ENCODE results near the gene MYOC. TPM values are rescaled to one million over a fixed set of nuclear protein-coding genes. Genes with fewer than 3 reads are reported as not detected.
"Not testable (repeated sequence)": the region's sequence is repeated elsewhere in the genome, so short reads cannot be mapped to it uniquely, and the experiment has no call there.

The MYOC gene
- polyA plus RNA-seq, 1 experiment = not detected

GRCh38 chr1:171611306-171611705, 41.2 kb downstream of the MYOC start:
- TF ChIP-seq CTCF (IDR thresholded peaks at IDR 0.05; ENCODE audit: low read depth, low read length) = no peak
- Histone ChIP-seq H3K27me3 (ENCODE audit: control insufficient read depth, insufficient read depth, low read length) (peaks cover 7% of the 10 kb centered on the region), H3K9me3 (ENCODE audit: control insufficient read depth, insufficient read depth, low read length) (no peaks in the 10 kb centered on the region), H3K4me3 (ENCODE audit: low read depth, low read length) (no peak overlapping the region), H3K27ac (ENCODE audit: low read depth, low read length) (no peak overlapping the region)
- no peak for DNase-seq (ENCODE audit: low read depth, low spot score)
- ChIA-PET CTCF (no interaction called here), POLR2A (no interaction called here)

GRCh38 chr1:171610385-171610784, 42.1 kb downstream of the MYOC start:
- no peak for DNase-seq (ENCODE audit: low read depth, low spot score)
- Histone ChIP-seq H3K27me3 (ENCODE audit: control insufficient read depth, insufficient read depth, low read length) (peaks cover 7% of the 10 kb centered on the region), H3K4me3 (ENCODE audit: low read depth, low read length) (no peak overlapping the region), H3K27ac (ENCODE audit: low read depth, low read length) (no peak overlapping the region), H3K9me3 (ENCODE audit: control insufficient read depth, insufficient read depth, low read length) (no peaks in the 10 kb centered on the region)
- ChIA-PET POLR2A (no interaction called here), CTCF (no interaction called here)
- no peak for TF ChIP-seq CTCF (IDR thresholded peaks at IDR 0.05; ENCODE audit: low read depth, low read length)

- ChIA-PET POLR2A (no interaction called here), CTCF (interaction anchor here (1.1 to 1.4 kb wide), 2 partner anchors 23 to 38 kb away, joined by 3 to 6 read pairs; no protein-coding TSS in a partner anchor)
- Histone ChIP-seq H3K4me3 (ENCODE audit: low read depth, low read length) (no peak overlapping the region), H3K27ac (ENCODE audit: low read depth, low read length) (no peak overlapping the region), H3K27me3 (ENCODE audit: control insufficient read depth, insufficient read depth, low read length) (no peaks in the 10 kb centered on the region), H3K9me3 (ENCODE audit: control insufficient read depth, insufficient read depth, low read length) (no peaks in the 10 kb centered on the region)
- TF ChIP-seq CTCF (IDR thresholded peaks at IDR 0.05; ENCODE audit: low read depth, low read length) = no peak
- no peak for DNase-seq (ENCODE audit: low read depth, low spot score)
These were observed 46.0 kb downstream of the MYOC start for GRCh38 chr1:171606402-171606941.

GRCh38 chr1:171603042-171603441, 49.4 kb downstream of the MYOC start:
- H3K27me3 ChIP-seq (ENCODE audit: control insufficient read depth, insufficient read depth, low read length); DNase-seq (ENCODE audit: low read depth, low spot score); POLR2A ChIA-PET; H3K27ac ChIP-seq (ENCODE audit: low read depth, low read length); H3K9me3 ChIP-seq (ENCODE audit: control insufficient read depth, insufficient read depth, low read length); H3K4me3 ChIP-seq (ENCODE audit: low read depth, low read length): not testable (repeated sequence)
- CTCF ChIA-PET = interaction anchor here (1.5 kb wide), 1 partner anchor 41 kb away, joined by 3 read pairs; no protein-coding TSS in a partner anchor

GRCh38 chr1:171600862-171601261, 51.6 kb downstream of the MYOC start:
- no peaks in the 10 kb centered on the region for H3K9me3 ChIP-seq (ENCODE audit: control insufficient read depth, insufficient read depth, low read length)
- DNase-seq (ENCODE audit: low read depth, low spot score) = no peak
- H3K4me3 ChIP-seq (ENCODE audit: low read depth, low read length) = no peak overlapping the region
- no peaks in the 10 kb centered on the region for H3K27me3 ChIP-seq (ENCODE audit: control insufficient read depth, insufficient read depth, low read length)
- TF ChIP-seq CTCF (IDR thresholded peaks at IDR 0.05; ENCODE audit: low read depth, low read length) = no peak
- ChIA-PET CTCF (no interaction called here), POLR2A (no interaction called here)
- H3K27ac ChIP-seq (ENCODE audit: low read depth, low read length) = no peak overlapping the region

GRCh38 chr1:171600310-171600709, 52.2 kb downstream of the MYOC start:
- H3K9me3 ChIP-seq (ENCODE audit: control insufficient read depth, insufficient read depth, low read length); H3K27ac ChIP-seq (ENCODE audit: low read depth, low read length); CTCF ChIA-PET; H3K27me3 ChIP-seq (ENCODE audit: control insufficient read depth, insufficient read depth, low read length); DNase-seq (ENCODE audit: low read depth, low spot score); H3K4me3 ChIP-seq (ENCODE audit: low read depth, low read length); POLR2A ChIA-PET: not testable (repeated sequence)

All from AG04450 (cell line).